ENCODE results near the gene SLC8A3.

Gene SLC8A3

GRCh38 chr14:70130482-70130881, 58.3 kb downstream of the SLC8A3 start:
- no peak for DNase-seq (ENCODE audit: low read depth in 1 of 2, low spot score in 1 of 2)
- no peaks in the 10 kb centered on the region for H3K27me3 ChIP-seq (ENCODE audit: insufficient read depth, poor library complexity, severe bottlenecking)
- no peak overlapping the region for H3K4me3 ChIP-seq (replicated peaks; ENCODE audit: insufficient read depth, low read length)
- H3K27ac ChIP-seq (replicated peaks) = no peak overlapping the region
- TF ChIP-seq SPI1 (IDR thresholded peaks at IDR 0.05; ENCODE audit: borderline replicate concordance, low read depth) = no peak
- no peak for TF ChIP-seq POLR2AphosphoS5 (IDR thresholded peaks at IDR 0.05; ENCODE audit: low read depth)
- TF ChIP-seq CTCF (IDR thresholded peaks at IDR 0.05; ENCODE audit: insufficient read depth, low read length) = no peak
- TF ChIP-seq REST (IDR thresholded peaks at IDR 0.05; ENCODE audit: insufficient replicate concordance, low read depth) = no peak

- no peak for TF ChIP-seq POLR2AphosphoS5 (IDR thresholded peaks at IDR 0.05; ENCODE audit: low read depth)
- no peak for TF ChIP-seq REST (IDR thresholded peaks at IDR 0.05; ENCODE audit: insufficient replicate concordance, low read depth)
- no peak for TF ChIP-seq SPI1 (IDR thresholded peaks at IDR 0.05; ENCODE audit: borderline replicate concordance, low read depth)
- no peaks in the 10 kb centered on the region for H3K27me3 ChIP-seq (ENCODE audit: insufficient read depth, poor library complexity, severe bottlenecking)
- no peak overlapping the region for H3K4me3 ChIP-seq (replicated peaks; ENCODE audit: insufficient read depth, low read length)
- H3K27ac ChIP-seq (replicated peaks) = no peak overlapping the region
- DNase-seq (ENCODE audit: low read depth in 1 of 2, low spot score in 1 of 2) = no peak
Observed at GRCh38 chr14:70127186-70127585, 61.6 kb downstream of the SLC8A3 start.

- no peak overlapping the region for H3K27ac ChIP-seq (replicated peaks)
- no peaks in the 10 kb centered on the region for H3K27me3 ChIP-seq (ENCODE audit: insufficient read depth, poor library complexity, severe bottlenecking)
- no peak for DNase-seq (ENCODE audit: low read depth in 1 of 2, low spot score in 1 of 2)
- TF ChIP-seq SPI1 (IDR thresholded peaks at IDR 0.05; ENCODE audit: borderline replicate concordance, low read depth) = no peak
- no peak for TF ChIP-seq CTCF (IDR thresholded peaks at IDR 0.05; ENCODE audit: insufficient read depth, low read length)
- TF ChIP-seq GABPA (IDR thresholded peaks at IDR 0.05; ENCODE audit: low read depth) = no peak
- TF ChIP-seq REST (IDR thresholded peaks at IDR 0.05; ENCODE audit: insufficient replicate concordance, low read depth) = no peak
- TF ChIP-seq POLR2AphosphoS5 (IDR thresholded peaks at IDR 0.05; ENCODE audit: low read depth) = no peak
- H3K4me3 ChIP-seq (replicated peaks; ENCODE audit: insufficient read depth, low read length) = no peak overlapping the region
Observed at GRCh38 chr14:70123796-70124195, 65.0 kb downstream of the SLC8A3 start.

GRCh38 chr14:70121521-70121920, 67.2 kb downstream of the SLC8A3 start:
- no peak overlapping the region for H3K4me3 ChIP-seq (replicated peaks; ENCODE audit: insufficient read depth, low read length)
- no peak for DNase-seq (ENCODE audit: low read depth in 1 of 2, low spot score in 1 of 2)
- TF ChIP-seq SPI1 (IDR thresholded peaks at IDR 0.05; ENCODE audit: borderline replicate concordance, low read depth) = no peak
- TF ChIP-seq POLR2AphosphoS5 (IDR thresholded peaks at IDR 0.05; ENCODE audit: low read depth) = no peak
- TF ChIP-seq CTCF (IDR thresholded peaks at IDR 0.05; ENCODE audit: insufficient read depth, low read length) = no peak
- no peak for TF ChIP-seq REST (IDR thresholded peaks at IDR 0.05; ENCODE audit: insufficient replicate concordance, low read depth)
- no peak for TF ChIP-seq GABPA (IDR thresholded peaks at IDR 0.05; ENCODE audit: low read depth)
- no peaks in the 10 kb centered on the region for H3K27me3 ChIP-seq (ENCODE audit: insufficient read depth, poor library complexity, severe bottlenecking)
- H3K27ac ChIP-seq (replicated peaks) = no peak overlapping the region

Measured in HL-60 (cell line).